A549 (cell line): ENCODE results near the gene ZNF382. TPM values are rescaled to one million over a fixed set of nuclear protein-coding genes. Genes with fewer than 3 reads are reported as not detected.
A peak's percentile ranks its signal among the peaks of the same experiment; 100 is the strongest.

Experiments used
- ATAC-seq, 2 experiments: fragments of 200-7000 bp in 1 of 2; fragments of >200 bp in 1 of 2; cut with Nextera tagmentation in 1 of 2; cut with Tn5 transposase in 1 of 2; 3 replicates each; pipeline versions ENCODE4 v1.8.0 to v1.9.1; 2018 to 2020; ENCODE audit warnings: mild to moderate bottlenecking in 1 of 2, moderate library complexity in 1 of 2
- CTCF ChIA-PET: fragments of 300-600 bp; sonication (Branson Sonifier 250); formaldehyde crosslinking; extraction: SDS; loops from one replicate; lab custom pipeline; 2021; ENCODE audit warnings: antibody characterized with exemption, inconsistent platforms; lab: Yijun Ruan, JAX
- POLR2A ChIA-PET: fragments of 350-600 bp; formaldehyde crosslinking; extraction: SDS; loops from one replicate; lab custom pipeline; 2021; ENCODE audit warnings: antibody characterized with exemption, inconsistent platforms; lab: Yijun Ruan, JAX
- DNase-seq, 2 experiments: peaks; one replicate each; pipeline versions ENCODE4 v3.0.0 to v3.0.0-alpha.2; 2011 to 2016; ENCODE audit warnings: low read depth in 1 of 2, low spot score in 1 of 2
- FAIRE-seq: peaks from 2 replicates; lab custom pipeline; 2011; peaks lifted over from hg19 to GRCh38; lab: Jason Lieb, UNC
- H3K27ac ChIP-seq, 2 experiments: fragments of >200 bp; sonication (Bioruptor Twin); formaldehyde crosslinking; 3 replicates each; pipeline ENCODE4 v1.5.1; 2016 to 2017
- H3K4me1 ChIP-seq: fragments of >200 bp; sonication (Bioruptor Twin); formaldehyde crosslinking; 3 replicates; pipeline ENCODE4 v1.6.1; 2016
- H3K4me2 ChIP-seq: fragments of >200 bp; sonication (Bioruptor Twin); formaldehyde crosslinking; 3 replicates; pipeline ENCODE4 v1.6.1; 2016
- H3K4me3 ChIP-seq: fragments of >200 bp; sonication (Bioruptor Twin); formaldehyde crosslinking; 3 replicates; pipeline ENCODE4 v1.5.1; 2016
- H3K9me3 ChIP-seq: fragments of >200 bp; sonication (Bioruptor Twin); formaldehyde crosslinking; 3 replicates; pipeline ENCODE4 v1.6.1; 2016
- CBX2 ChIP-seq: fragments of 200-600 bp; sonication (generic); IDR thresholded peaks from 2 replicates; pipeline ENCODE4 v1.6.1; 2016; ENCODE audit warnings: low read depth, mild to moderate bottlenecking, borderline replicate concordance
- CHD2 ChIP-seq: fragments of 150-350 bp; IDR thresholded peaks from 2 replicates; pipeline ENCODE4 v1.6.1; 2014; ENCODE audit warnings: low read length; ENCODE audit not compliant: partially characterized antibody
- CHD4 ChIP-seq: fragments of 200-600 bp; sonication (generic); IDR thresholded peaks from 2 replicates; pipeline ENCODE4 v1.6.1; 2016; ENCODE audit warnings: antibody characterized with exemption, mild to moderate bottlenecking, borderline replicate concordance
- CTCF ChIP-seq: fragments of >200 bp; sonication (Bioruptor Twin); formaldehyde crosslinking; IDR thresholded peaks from 3 replicates; pipeline ENCODE4 v1.5.1; 2016
- EHF ChIP-seq: fragments of 250-450 bp; sonication (Bioruptor Pico); IDR thresholded peaks from 2 replicates; pipeline ENCODE4 v1.5.0; 2020; ENCODE audit warnings: mild to moderate bottlenecking
- EHMT2 ChIP-seq: fragments of 200-600 bp; sonication (generic); IDR thresholded peaks from 2 replicates; pipeline ENCODE4 v1.6.1; 2016; ENCODE audit warnings: antibody characterized with exemption, low read depth, mild to moderate bottlenecking, moderate library complexity
- ELK1 ChIP-seq: fragments of 150-350 bp; IDR thresholded peaks from 2 replicates; pipeline ENCODE4 v1.6.1; 2014; ENCODE audit warnings: low read depth, mild to moderate bottlenecking, low read length
- GATA3 ChIP-seq: IDR thresholded peaks from 2 replicates; pipeline ENCODE4 v1.6.1; 2012; ENCODE audit warnings: borderline replicate concordance
- HMGXB4 ChIP-seq: fragments of 250-450 bp; sonication (Bioruptor Pico); IDR thresholded peaks from 2 replicates; pipeline ENCODE4 v1.5.0; 2021; ENCODE audit warnings: mild to moderate bottlenecking, moderate library complexity, borderline replicate concordance
- HOXA7 ChIP-seq: fragments of 250-450 bp; sonication (Bioruptor Pico); IDR thresholded peaks from 2 replicates; pipeline ENCODE4 v1.5.0; 2020; ENCODE audit warnings: mild to moderate bottlenecking, moderate library complexity
- HOXB5 ChIP-seq: fragments of 250-450 bp; sonication (Bioruptor Pico); IDR thresholded peaks from 2 replicates; pipeline ENCODE4 v1.5.0; 2020; ENCODE audit warnings: mild to moderate bottlenecking, moderate library complexity
- JUN ChIP-seq, 2 experiments: fragments of >200 bp; sonication (Bioruptor Twin); formaldehyde crosslinking; IDR thresholded peaks; 2 replicates in 1 of 2; 3 replicates in 1 of 2; pipeline ENCODE4 v1.6.1; 2016 to 2017
- MYC ChIP-seq: IDR thresholded peaks from 2 replicates; pipeline ENCODE4 v1.6.1; 2012; ENCODE audit warnings: mild to moderate bottlenecking, inconsistent platforms, low read length, improper control_type of control experiment, borderline replicate concordance
- NFE2L2 ChIP-seq: fragments of 150-350 bp; conservative IDR thresholded peaks from 2 replicates; pipeline ENCODE4 v1.6.1; 2014; ENCODE audit warnings: low read length
- PHF8 ChIP-seq: fragments of 200-600 bp; sonication (generic); IDR thresholded peaks from 2 replicates; pipeline ENCODE4 v1.6.1; 2016; ENCODE audit warnings: low read depth, mild to moderate bottlenecking, antibody characterized with exemption, moderate library complexity, borderline replicate concordance
- POLR2AphosphoS2 ChIP-seq: conservative IDR thresholded peaks from 2 replicates; pipeline ENCODE4 v1.6.1; 2012; ENCODE audit warnings: low read length, improper control_type of control experiment, inconsistent platforms
- RARB ChIP-seq: fragments of 250-450 bp; sonication (Bioruptor Pico); IDR thresholded peaks from 2 replicates; pipeline ENCODE4 v1.8.0; 2021; ENCODE audit warnings: mild to moderate bottlenecking, moderate library complexity
- RCOR1 ChIP-seq: fragments of 150-350 bp; IDR thresholded peaks from 2 replicates; pipeline ENCODE4 v1.6.1; 2014; ENCODE audit warnings: antibody characterized with exemption, low read length, low read depth
- TP53 ChIP-seq: fragments of 250-450 bp; sonication (Bioruptor Pico); IDR thresholded peaks from 2 replicates; pipeline ENCODE4 v1.5.0; 2021; ENCODE audit warnings: mild to moderate bottlenecking, moderate library complexity
- ZC3H11A ChIP-seq: fragments of 450-650 bp; IDR thresholded peaks from 2 replicates; pipeline ENCODE4 v1.6.1; 2014; ENCODE audit warnings: antibody characterized with exemption, mild to moderate bottlenecking
- ZFP36 ChIP-seq: fragments of 450-650 bp; IDR thresholded peaks from 2 replicates; pipeline ENCODE4 v1.6.1; 2014; ENCODE audit warnings: borderline replicate concordance; ENCODE audit not compliant: partially characterized antibody
- ZNF302 ChIP-seq: fragments of 250-450 bp; sonication (Bioruptor Pico); IDR thresholded peaks from 2 replicates; pipeline ENCODE4 v1.9.0; 2021; ENCODE audit warnings: inconsistent platforms, mild to moderate bottlenecking, moderate library complexity
- WGBS: methylation state at CpG from one replicate; pipeline ENCODE4 v1.1.6; 2017; ENCODE audit errors: missing lambda C conversion rate; 5-methylcytosine and 5-hydroxymethylcytosine counted together
- polyA minus RNA-seq: library from RNA; depleted of rRNA, polyadenylated mRNA; stranded (reverse); fragments of >200 nt; gene quantifications from 2 replicates; pipeline ENCODE4 v1.2.3, GENCODE V29; 2011; rRNA and poly(A)+ RNA removed
- polyA plus RNA-seq, 4 experiments: library from polyadenylated mRNA; depleted of rRNA in 3 of 4; stranded (reverse); fragments of >200 nt; fragmentation: RNase III in 1 of 4; extraction: RNeasy Plus Mini Kit Qiagen cat#74134 plus additional on column Dnase treatment in 1 of 4; gene quantifications; 2 replicates in 3 of 4; 3 replicates in 1 of 4; pipeline ENCODE4 v1.2.3, GENCODE V29; 2011 to 2017
- TF ChIP-seq, protein P1 (sequence below): fragments of >200 bp; sonication (Bioruptor Twin); formaldehyde crosslinking; IDR thresholded peaks from 2 replicates; pipeline ENCODE4 v1.6.1; 2016
- TF ChIP-seq, protein P2 (sequence below): IDR thresholded peaks from 2 replicates; pipeline ENCODE4 v1.6.1; 2012; ENCODE audit warnings: low read depth, borderline replicate concordance

ZNF382 gene
- polyA plus RNA-seq (2011; rRNA removed): 0.24 and 0.30 TPM in 2 replicates
- polyA plus RNA-seq (2012; cell fraction: cytosol; rRNA removed): 0.01 and 0.04 TPM in 2 replicates
- polyA plus RNA-seq (2012; cell fraction: nucleus; rRNA removed): 0.02 and 0.22 TPM in 2 replicates
- polyA plus RNA-seq (2017; fragmentation: RNase III; extraction: RNeasy Plus Mini Kit Qiagen cat#74134 plus additional on column Dnase treatment): 0.04 to 0.12 TPM (median 0.08 TPM) in 3 replicates
- 0.12 and 0.29 TPM in 2 replicates for polyA minus RNA-seq

DNA sequence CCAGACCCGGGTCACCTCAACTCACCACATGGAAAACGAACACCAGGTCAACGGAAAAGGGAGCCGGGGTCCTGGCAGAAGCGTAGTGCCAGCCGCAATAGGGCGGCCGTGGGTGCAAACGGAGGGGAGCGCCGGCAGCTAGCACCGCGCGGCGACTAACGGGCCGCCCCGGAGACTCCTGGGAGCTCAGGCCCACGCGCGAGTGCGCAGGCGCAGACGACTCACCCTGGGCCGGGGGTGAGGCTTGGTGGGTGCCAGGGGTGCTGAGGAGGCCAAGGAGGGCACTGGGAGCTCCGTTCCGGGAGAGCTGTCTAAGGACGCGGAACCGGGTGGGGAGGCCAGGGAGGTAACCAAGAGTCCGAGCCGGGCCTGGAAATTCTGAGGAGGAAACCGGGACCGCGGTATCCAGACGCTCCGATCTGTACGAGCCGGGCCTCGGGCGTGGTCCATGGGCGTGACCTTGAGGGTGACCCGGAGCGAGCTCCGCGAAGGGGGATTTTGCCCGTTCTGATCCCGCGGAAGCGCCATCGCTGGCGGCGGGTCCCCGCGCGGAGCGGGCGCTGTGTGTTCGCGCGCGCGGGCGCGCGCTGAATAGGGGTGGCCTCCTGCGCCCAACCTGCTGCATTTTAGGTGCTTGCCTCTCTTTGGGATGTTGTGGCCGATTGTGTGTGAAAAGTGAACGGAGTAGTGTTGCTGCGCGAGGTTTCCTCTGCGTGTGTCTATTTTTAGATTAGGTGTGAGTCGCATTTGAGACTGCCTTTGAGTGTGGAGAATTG is at the start of gene ZNF382:
Gene ZNF382 (plus strand): TSS at position 213 of the 776 bp plus-strand sequence. CDS start 4,602 bp downstream, outside the sequence.
- TF ChIP-seq EHMT2: no peak
- TF ChIP-seq CHD4: no peak
- TF ChIP-seq MYC: no peak
- H3K4me3 ChIP-seq: no peak within 1 kb of the TSS
- no peak within 1 kb of the TSS for H3K4me2 ChIP-seq
- ATAC-seq (no peak), DNase-seq (no peak), FAIRE-seq (no peak)
- POLR2A ChIA-PET: no interaction called here
- 85% methylated on average over 73 of the region's 73 CpGs for WGBS
- no peaks in the 10 kb centered on the region for H3K4me1 ChIP-seq
- peaks cover 83% of the 10 kb centered on the region for H3K9me3 ChIP-seq
- CTCF ChIA-PET: interaction anchor here (1.1 kb wide), 1 partner anchor 11 kb away, joined by 3 read pairs; no protein-coding TSS in a partner anchor
- no peak within 1 kb of the TSS for H3K27ac ChIP-seq

DNA sequence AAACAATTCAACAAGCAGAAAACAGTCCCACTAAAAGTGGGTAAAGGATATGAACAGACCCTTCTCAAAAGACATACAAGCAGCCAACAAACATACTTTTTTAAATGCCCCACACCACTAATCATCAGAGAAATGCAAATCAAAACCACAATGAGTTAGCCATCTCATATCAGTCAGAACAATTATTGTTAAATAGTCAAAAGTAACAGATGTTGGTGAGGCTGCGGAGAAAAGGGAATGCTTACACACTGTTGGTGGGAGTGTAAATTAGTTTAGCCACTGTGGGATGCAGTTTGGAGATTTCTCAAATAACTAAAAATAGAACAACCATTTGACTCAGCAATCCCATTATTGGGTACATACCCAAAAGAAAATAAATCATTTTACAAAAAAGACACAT is 40.7 kb upstream of the ZNF382 start:
- ATAC-seq (no peak), FAIRE-seq (no peak), DNase-seq (no peak)
- POLR2A ChIA-PET: no interaction called here
- 90% methylated on average over 1 of the region's 1 CpG for WGBS
- Histone ChIP-seq H3K9me3 (peaks cover 98% of the 10 kb centered on the region), H3K4me2 (no peak overlapping the region), H3K27ac (no peak overlapping the region), H3K4me3 (no peak overlapping the region), H3K4me1 (no peaks in the 10 kb centered on the region)
- CTCF ChIA-PET: no interaction called here
- no peak for TF ChIP-seq RARB (CRISPR knock-in tag)
- TF ChIP-seq, protein P1, sequence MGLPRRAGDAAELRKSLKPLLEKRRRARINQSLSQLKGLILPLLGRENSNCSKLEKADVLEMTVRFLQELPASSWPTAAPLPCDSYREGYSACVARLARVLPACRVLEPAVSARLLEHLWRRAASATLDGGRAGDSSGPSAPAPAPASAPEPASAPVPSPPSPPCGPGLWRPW: no peak
- TF ChIP-seq GATA3: no peak
- no peak for TF ChIP-seq JUN (IDR thresholded peaks at IDR 0.05)
- no peak for TF ChIP-seq CBX2
- TF ChIP-seq ZFP36: no peak
- TF ChIP-seq ZC3H11A: no peak
- no peak for TF ChIP-seq NFE2L2
- TF ChIP-seq HMGXB4 (CRISPR knock-in tag): no peak
- no peak for TF ChIP-seq TP53 (CRISPR knock-in tag)
- TF ChIP-seq RCOR1: no peak
- no peak for TF ChIP-seq HOXA7 (CRISPR knock-in tag)
- no peak for TF ChIP-seq ZNF302 (CRISPR knock-in tag)

GRCh38 chr19:36572593-36573019 is 32.5 kb upstream of the ZNF382 start:
- no peak for ATAC-seq
- Histone ChIP-seq H3K9me3 (peaks cover 95% of the 10 kb centered on the region), H3K4me2 (peak overlapping the region; percentile 65), H3K4me3 (peak overlapping the region; percentile 71), H3K27ac (peak overlapping the region; percentile 72 to 86), H3K4me1 (no peaks in the 10 kb centered on the region)
- POLR2A ChIA-PET: interaction anchor here (1.0 to 1.9 kb wide), 7 partner anchors 44 to 505 kb away, joined by 3 to 21 read pairs (median 6); partner anchors contain the start of genes ZNF146, ZNF260, ZNF420 and ZNF461
- DNase-seq: no peak
- WGBS: 18% methylated on average over 11 of the region's 11 CpGs
- CTCF ChIA-PET: interaction anchor here (0.9 kb wide), 1 partner anchor 204 kb away, joined by 3 read pairs; no protein-coding TSS in a partner anchor
- TF ChIP-seq PHF8 (no peak), CHD2 (no peak), JUN (IDR thresholded peaks at IDR 0.05) (no peak), ELK1 (no peak), EHF (CRISPR knock-in tag) (no peak), RCOR1 (no peak), HOXB5 (CRISPR knock-in tag) (no peak), NFE2L2 (no peak), POLR2AphosphoS2 (no peak), CTCF (no peak)
- TF ChIP-seq, protein P2, sequence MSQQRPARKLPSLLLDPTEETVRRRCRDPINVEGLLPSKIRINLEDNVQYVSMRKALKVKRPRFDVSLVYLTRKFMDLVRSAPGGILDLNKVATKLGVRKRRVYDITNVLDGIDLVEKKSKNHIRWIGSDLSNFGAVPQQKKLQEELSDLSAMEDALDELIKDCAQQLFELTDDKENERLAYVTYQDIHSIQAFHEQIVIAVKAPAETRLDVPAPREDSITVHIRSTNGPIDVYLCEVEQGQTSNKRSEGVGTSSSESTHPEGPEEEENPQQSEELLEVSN: no peak
- TF ChIP-seq, protein P1: no peak
- peak; percentile 43 for FAIRE-seq
